Type B pancreatic cell (in vitro differentiated cells): ENCODE data around the gene CSF2RB. TPM values are rescaled to one million over a fixed set of nuclear protein-coding genes. Genes with fewer than 3 reads are reported as not detected.

ENCODE experiments used
- DNase-seq: peaks from one replicate; pipeline ENCODE4 v3.0.0; 2021; ENCODE audit warnings: mixed read lengths; ENCODE audit not compliant: unreplicated experiment; ENCODE audit errors: extremely low spot score
- H3K27ac Mint-ChIP-seq: 2 replicates; pipeline ENCODE4 v1.8.0; 2021; ENCODE audit warnings: mild to moderate bottlenecking, mixed read lengths
- H3K27me3 Mint-ChIP-seq: 2 replicates; pipeline ENCODE4 v1.8.0; 2021; ENCODE audit warnings: mixed read lengths
- H3K36me3 Mint-ChIP-seq: 2 replicates; pipeline ENCODE4 v1.8.0; 2021; ENCODE audit warnings: mixed read lengths
- H3K4me1 Mint-ChIP-seq: one replicate; pipeline ENCODE4 v1.8.0; 2021; ENCODE audit warnings: mixed read lengths; ENCODE audit not compliant: unreplicated experiment
- H3K4me3 Mint-ChIP-seq: 2 replicates; pipeline ENCODE4 v1.8.0; 2021; ENCODE audit warnings: mild to moderate bottlenecking, mixed read lengths
- H3K9me3 Mint-ChIP-seq: 2 replicates; pipeline ENCODE4 v1.8.0; 2021; ENCODE audit warnings: mixed read lengths
- CTCF ChIP-seq: fragments of 200-600 bp; sonication (generic); conservative IDR thresholded peaks from 2 replicates; pipeline ENCODE4 v1.5.0; 2021; ENCODE audit warnings: antibody characterized with exemption, mild to moderate bottlenecking
- total RNA-seq: library from RNA; stranded (reverse); gene quantifications from 2 replicates; pipeline ENCODE4 v1.2.1, GENCODE V29; 2021; ENCODE audit warnings: low replicate concordance

Gene CSF2RB
- total RNA-seq, 1 donor from 2014 or later: 0.72 TPM

GRCh38 chr22:36930041-36930935 is 16.9 kb downstream of the CSF2RB start:
- no peaks in the 10 kb centered on the region for H3K9me3 Mint-ChIP-seq
- H3K27me3 Mint-ChIP-seq: peaks cover 20% of the 10 kb centered on the region
- H3K36me3 Mint-ChIP-seq: no peaks in the 10 kb centered on the region
- no peak overlapping the region for H3K4me3 Mint-ChIP-seq
- H3K4me1 Mint-ChIP-seq: no peaks in the 10 kb centered on the region
- H3K27ac Mint-ChIP-seq: no peak overlapping the region
- no peak for TF ChIP-seq CTCF
- no peak for DNase-seq

- Mint-ChIP-seq H3K4me3 (no peak overlapping the region), H3K27ac (no peak overlapping the region), H3K4me1 (no peaks in the 10 kb centered on the region), H3K27me3 (peaks cover 20% of the 10 kb centered on the region), H3K9me3 (no peaks in the 10 kb centered on the region), H3K36me3 (no peaks in the 10 kb centered on the region)
- no peak for DNase-seq
- TF ChIP-seq CTCF: no peak
Measured at GRCh38 chr22:36931446-36931845, 18.0 kb downstream of the CSF2RB start.

GRCh38 chr22:36933629-36934417 is 20.4 kb downstream of the CSF2RB start:
- no peaks in the 10 kb centered on the region for H3K9me3 Mint-ChIP-seq
- no peak for DNase-seq
- no peaks in the 10 kb centered on the region for H3K36me3 Mint-ChIP-seq
- H3K27ac Mint-ChIP-seq: no peak overlapping the region
- H3K27me3 Mint-ChIP-seq: peaks cover 4% of the 10 kb centered on the region
- H3K4me1 Mint-ChIP-seq: no peaks in the 10 kb centered on the region
- no peak for TF ChIP-seq CTCF
- no peak overlapping the region for H3K4me3 Mint-ChIP-seq

- no peak overlapping the region for H3K4me3 Mint-ChIP-seq
- peaks cover 4% of the 10 kb centered on the region for H3K27me3 Mint-ChIP-seq
- no peaks in the 10 kb centered on the region for H3K4me1 Mint-ChIP-seq
- TF ChIP-seq CTCF: no peak
- H3K27ac Mint-ChIP-seq: no peak overlapping the region
- DNase-seq: no peak
- no peaks in the 10 kb centered on the region for H3K9me3 Mint-ChIP-seq
- H3K36me3 Mint-ChIP-seq: no peaks in the 10 kb centered on the region
Measured at GRCh38 chr22:36934418-36935312, 21.2 kb downstream of the CSF2RB start.

- TF ChIP-seq CTCF: no peak
- Mint-ChIP-seq H3K4me3 (no peak overlapping the region), H3K4me1 (no peaks in the 10 kb centered on the region), H3K9me3 (no peaks in the 10 kb centered on the region), H3K27ac (no peak overlapping the region), H3K27me3 (no peaks in the 10 kb centered on the region), H3K36me3 (no peaks in the 10 kb centered on the region)
- no peak for DNase-seq
Measured at GRCh38 chr22:36935313-36935610, 21.8 kb downstream of the CSF2RB start.
